ENCODE results near the gene C11orf68.

DNA sequence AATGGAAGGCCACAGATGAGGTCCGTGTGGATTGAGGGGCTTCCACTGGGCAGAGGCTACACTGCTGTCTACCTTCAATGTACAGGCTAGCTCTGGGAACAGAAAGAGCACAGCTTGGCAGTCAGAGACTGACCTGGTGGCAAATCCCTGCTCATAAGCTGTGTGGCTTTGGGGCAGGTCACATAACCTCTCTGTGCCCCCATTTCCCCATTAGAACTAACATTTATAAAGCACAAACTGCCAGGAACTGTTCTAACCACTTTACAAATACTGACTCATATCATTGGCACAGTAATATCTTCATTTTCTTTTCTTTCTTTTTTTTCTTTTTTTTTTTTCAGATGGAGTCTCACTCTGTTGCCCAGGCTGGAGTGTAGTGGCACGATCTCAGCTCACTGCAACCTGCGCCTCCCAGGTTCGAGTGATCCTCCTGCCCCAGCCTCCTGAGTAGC lies 21.8 kb downstream of the C11orf68 start:
- TF ChIP-seq, protein P1, sequence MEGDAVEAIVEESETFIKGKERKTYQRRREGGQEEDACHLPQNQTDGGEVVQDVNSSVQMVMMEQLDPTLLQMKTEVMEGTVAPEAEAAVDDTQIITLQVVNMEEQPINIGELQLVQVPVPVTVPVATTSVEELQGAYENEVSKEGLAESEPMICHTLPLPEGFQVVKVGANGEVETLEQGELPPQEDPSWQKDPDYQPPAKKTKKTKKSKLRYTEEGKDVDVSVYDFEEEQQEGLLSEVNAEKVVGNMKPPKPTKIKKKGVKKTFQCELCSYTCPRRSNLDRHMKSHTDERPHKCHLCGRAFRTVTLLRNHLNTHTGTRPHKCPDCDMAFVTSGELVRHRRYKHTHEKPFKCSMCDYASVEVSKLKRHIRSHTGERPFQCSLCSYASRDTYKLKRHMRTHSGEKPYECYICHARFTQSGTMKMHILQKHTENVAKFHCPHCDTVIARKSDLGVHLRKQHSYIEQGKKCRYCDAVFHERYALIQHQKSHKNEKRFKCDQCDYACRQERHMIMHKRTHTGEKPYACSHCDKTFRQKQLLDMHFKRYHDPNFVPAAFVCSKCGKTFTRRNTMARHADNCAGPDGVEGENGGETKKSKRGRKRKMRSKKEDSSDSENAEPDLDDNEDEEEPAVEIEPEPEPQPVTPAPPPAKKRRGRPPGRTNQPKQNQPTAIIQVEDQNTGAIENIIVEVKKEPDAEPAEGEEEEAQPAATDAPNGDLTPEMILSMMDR (IDR thresholded peaks at IDR 0.05) = no peak
- no peak for TF ChIP-seq POLR2A (IDR thresholded peaks at IDR 0.05)

All from uterus (tissue), 2 donors.